H1 (cell line): ENCODE measurements around the gene TASP1. TPM values are rescaled to one million over a fixed set of nuclear protein-coding genes. Genes with fewer than 3 reads are reported as not detected.

Source experiments
- CTCF ChIA-PET: fragments of 300-600 bp; sonication (Branson Sonifier 250); formaldehyde crosslinking; loops from one replicate; lab custom pipeline; 2021; ENCODE audit not compliant: partially characterized antibody; lab: Charles Lee
- POLR2A ChIA-PET: fragments of 300-600 bp; sonication (Branson Sonifier 250); formaldehyde crosslinking; loops from one replicate; lab custom pipeline; 2021; ENCODE audit warnings: inconsistent platforms; ENCODE audit not compliant: partially characterized antibody; lab: Charles Lee
- DNase-seq, 2 experiments: peaks; one replicate each; pipeline versions ENCODE4 v3.0.0 to v3.0.0-alpha.2; 2010 to 2022; ENCODE audit warnings: low spot score in 2 of 2, low read depth in 1 of 2, mixed read lengths in 1 of 2
- FAIRE-seq: peaks from 2 replicates; lab custom pipeline; 2011; peaks lifted over from hg19 to GRCh38; lab: Jason Lieb, UNC
- H2AFZ ChIP-seq: 2 replicates; pipeline ENCODE4 v1.8.1; 2012; ENCODE audit warnings: low read length, inconsistent platforms
- H2AK5ac ChIP-seq: 2 replicates; pipeline ENCODE4 v1.6.1; 2013; ENCODE audit warnings: low read depth, low read length
- H2BK120ac ChIP-seq: replicated peaks from 2 replicates; pipeline ENCODE3; 2013; ENCODE audit warnings: low read depth, low read length, inconsistent platforms
- H2BK12ac ChIP-seq: 2 replicates; pipeline ENCODE4 v1.6.1; 2013; ENCODE audit warnings: low read depth, low read length
- H2BK15ac ChIP-seq: 2 replicates; pipeline ENCODE4 v1.6.1; 2013; ENCODE audit warnings: low read length
- H2BK20ac ChIP-seq: 2 replicates; pipeline ENCODE4 v1.6.1; 2013; ENCODE audit warnings: low read length
- H2BK5ac ChIP-seq: 2 replicates; pipeline ENCODE4 v1.6.1; 2013; ENCODE audit warnings: low read depth, low read length
- H3K14ac ChIP-seq: 2 replicates; pipeline ENCODE4 v1.6.1; 2013; ENCODE audit warnings: inconsistent platforms; ENCODE audit not compliant: insufficient read length
- H3K18ac ChIP-seq: 2 replicates; pipeline ENCODE4 v1.6.1; 2013; ENCODE audit warnings: low read length; ENCODE audit errors: extremely low read depth
- H3K23ac ChIP-seq: 2 replicates; pipeline ENCODE4 v1.6.1; 2013; ENCODE audit warnings: inconsistent platforms; ENCODE audit not compliant: insufficient read length
- H3K23me2 ChIP-seq: 2 replicates; pipeline ENCODE4 v1.6.1; 2013; ENCODE audit warnings: low read depth, low read length
- H3K27ac ChIP-seq: 2 replicates; pipeline ENCODE4 v1.6.1; 2011; ENCODE audit warnings: low read depth, low read length, inconsistent platforms
- H3K27me3 ChIP-seq, 4 experiments: replicated peaks in 1 of 4; 1 replicate in 1 of 4; 2 replicates in 3 of 4; pipeline versions ENCODE4 v1.6.1 to v1.8.1; 2011 to 2013; ENCODE audit warnings: low read length in 3 of 4, mild to moderate bottlenecking in 3 of 4, inconsistent platforms in 2 of 4, mixed read lengths in 2 of 4, moderate library complexity in 1 of 4; ENCODE audit not compliant: control insufficient read depth in 3 of 4, insufficient read depth in 3 of 4; ENCODE audit errors: extremely low read depth in 1 of 4
- H3K36me3 ChIP-seq, 4 experiments: 2 replicates each; pipeline versions ENCODE4 v1.6.1 to v1.8.1; 2011 to 2013; ENCODE audit warnings: mild to moderate bottlenecking in 4 of 4, low read length in 3 of 4, moderate library complexity in 2 of 4, control low read depth in 1 of 4, inconsistent platforms in 1 of 4; ENCODE audit not compliant: insufficient read depth in 4 of 4, control insufficient read depth in 2 of 4
- H3K4ac ChIP-seq: replicated peaks from 2 replicates; pipeline ENCODE3; 2013; ENCODE audit warnings: low read length, low read depth, mixed read lengths, inconsistent platforms; ENCODE audit not compliant: insufficient read length
- H3K4me1 ChIP-seq, 4 experiments: replicated peaks in 1 of 4; 1 replicate in 1 of 4; 2 replicates in 3 of 4; pipeline versions ENCODE4 v1.6.1 to v1.8.1; 2011 to 2013; ENCODE audit warnings: low read length in 3 of 4, inconsistent platforms in 2 of 4, mixed read lengths in 1 of 4; ENCODE audit not compliant: insufficient read depth in 4 of 4, control insufficient read depth in 3 of 4
- H3K4me2 ChIP-seq, 2 experiments: 2 replicates each; pipeline versions ENCODE4 v1.6.1 to v1.8.1; 2011 to 2013; ENCODE audit warnings: low read depth in 2 of 2, low read length in 2 of 2, control low read depth in 1 of 2, inconsistent platforms in 1 of 2, mild to moderate bottlenecking in 1 of 2; ENCODE audit not compliant: insufficient read depth in 1 of 2
- H3K4me3 ChIP-seq, 4 experiments: fragments of 200-600, 300-600 bp in 1 of 4; sonication (generic), shearing (Covaris generic), sonication (Bioruptor Twin) in 1 of 4; 2 replicates each; pipeline versions ENCODE4 v1.5.1 to v1.8.1; 2011 to 2016; ENCODE audit warnings: low read length in 4 of 4, low read depth in 3 of 4, control low read depth in 2 of 4, inconsistent platforms in 2 of 4, mild to moderate bottlenecking in 2 of 4, mixed read lengths in 1 of 4, moderate library complexity in 1 of 4; ENCODE audit not compliant: insufficient read depth in 2 of 4; ENCODE audit errors: extremely low read depth in 1 of 4
- H3K56ac ChIP-seq: replicated peaks from 2 replicates; pipeline ENCODE3; 2013; ENCODE audit warnings: low read depth, mild to moderate bottlenecking, mixed read lengths, low read length, inconsistent platforms; ENCODE audit not compliant: insufficient read length
- H3K79me1 ChIP-seq: 2 replicates; pipeline ENCODE4 v1.6.1; 2013; ENCODE audit warnings: low read depth, low read length, control low read depth
- H3K79me2 ChIP-seq, 2 experiments: 2 replicates each; pipeline versions ENCODE4 v1.6.1 to v1.8.1; 2012 to 2013; ENCODE audit warnings: low read length in 2 of 2, mild to moderate bottlenecking in 2 of 2, inconsistent platforms in 1 of 2; ENCODE audit not compliant: insufficient read depth in 2 of 2, control insufficient read depth in 1 of 2
- H3K9ac ChIP-seq, 4 experiments: replicated peaks in 1 of 4; 1 replicate in 1 of 4; 2 replicates in 3 of 4; pipeline versions ENCODE4 v1.6.1 to v1.8.1; 2011 to 2013; ENCODE audit warnings: low read depth in 3 of 4, low read length in 3 of 4, control low read depth in 2 of 4, mild to moderate bottlenecking in 2 of 4, moderate library complexity in 2 of 4, inconsistent platforms in 1 of 4; ENCODE audit errors: extremely low read depth in 1 of 4
- H3K9me3 ChIP-seq, 2 experiments: 2 replicates each; pipeline versions ENCODE4 v1.6.1 to v1.8.1; 2012 to 2013; ENCODE audit warnings: mild to moderate bottlenecking in 2 of 2, moderate library complexity in 2 of 2, control low read depth in 1 of 2, inconsistent platforms in 1 of 2, low read depth in 1 of 2, low read length in 1 of 2, mixed read lengths in 1 of 2; ENCODE audit not compliant: insufficient read depth in 2 of 2
- H4K20me1 ChIP-seq, 2 experiments: replicated peaks in 1 of 2; 2 replicates each; pipeline versions ENCODE3 to v1.8.1; 2011 to 2013; ENCODE audit warnings: inconsistent platforms in 2 of 2, low read length in 2 of 2, mild to moderate bottlenecking in 1 of 2; ENCODE audit not compliant: insufficient read depth in 2 of 2, control insufficient read depth in 1 of 2
- H4K5ac ChIP-seq: 2 replicates; pipeline ENCODE4 v1.6.1; 2013; ENCODE audit warnings: low read length, low read depth, mixed read lengths, inconsistent platforms; ENCODE audit not compliant: insufficient read length
- H4K8ac ChIP-seq: 2 replicates; pipeline ENCODE4 v1.8.0; 2013; ENCODE audit warnings: mild to moderate bottlenecking, moderate library complexity, low read length, inconsistent platforms; ENCODE audit not compliant: insufficient read depth; ENCODE audit errors: extremely low read depth
- H4K91ac ChIP-seq: replicated peaks from 2 replicates; pipeline ENCODE3; 2013; ENCODE audit warnings: low read length, mixed read lengths, inconsistent platforms; ENCODE audit not compliant: insufficient read length
- CBX8 ChIP-seq: fragments of 300-800, 300-1000 bp; sonication (generic); IDR thresholded peaks from 2 replicates; pipeline ENCODE4 v1.7.1; 2016; ENCODE audit warnings: low read depth, low read length, borderline replicate concordance
- CREB1 ChIP-seq: IDR thresholded peaks from 2 replicates; pipeline ENCODE4 v1.6.1; 2012; ENCODE audit warnings: inconsistent platforms
- EGR1 ChIP-seq: IDR thresholded peaks from 2 replicates; pipeline ENCODE4 v1.6.1; 2011; ENCODE audit warnings: low read depth, low read length, borderline replicate concordance
- WGBS, 2 experiments: shearing (Covaris generic) in 1 of 2; methylation state at CpG; one replicate each; pipeline versions ENCODE4 v1.1.6 to v1.1.7; 2013 to 2015; ENCODE audit warnings: low lambda C conversion rate in 2 of 2, mixed read lengths in 2 of 2, inconsistent platforms in 1 of 2, low coverage in 1 of 2, missing lambda C conversion rate in 1 of 2; ENCODE audit not compliant: insufficient replicate concordance in 2 of 2, insufficient coverage in 1 of 2, insufficient read length in 1 of 2; ENCODE audit errors: extremely low coverage in 1 of 2, missing lambda C conversion rate in 1 of 2; 5-methylcytosine and 5-hydroxymethylcytosine counted together
- polyA plus RNA-seq, 7 experiments: library from polyadenylated mRNA; depleted of rRNA in 3 of 7; stranded (reverse) in 5 of 7; unstranded in 2 of 7; fragments of >200 nt in 5 of 7; fragments of 200-250 nt in 2 of 7; gene quantifications; 1 replicate in 5 of 7; 2 replicates in 1 of 7; 4 replicates in 1 of 7; pipeline versions ENCODE4 v1.2.1 to v1.2.3, GENCODE V29; 2011 to 2013; ENCODE audit warnings: missing spikeins in 2 of 7, mixed read lengths in 2 of 7
- total RNA-seq: library from RNA; stranded (reverse); fragmentation: NEBNext Ultra II Directional; extraction: Animal tissue kit (Norgen Biotek cat#: 25700); gene quantifications from 2 replicates; pipeline ENCODE4 v1.2.1, GENCODE V29; 2021
- TF ChIP-seq, protein P1 (sequence below), 3 experiments: IDR thresholded peaks; 1 replicate in 2 of 3; 2 replicates in 1 of 3; pipeline versions ENCODE4 v1.5.1 to v1.6.1; 2011; ENCODE audit warnings: low read length in 3 of 3, mild to moderate bottlenecking in 3 of 3, inconsistent platforms in 2 of 3, low read depth in 1 of 3, moderate library complexity in 1 of 3; ENCODE audit not compliant: insufficient read depth in 1 of 3; ENCODE audit errors: control extremely low read depth in 1 of 3

Gene TASP1
- total and polyA plus RNA-seq, 2 of the 8 experiments (the other 6 are each of a cell fraction or from before 2014, with no cell fraction given), result 4.5 to 10.9 TPM

GRCh38 chr20:13384132-13384531 is 254.6 kb downstream of the TASP1 start:
- Histone ChIP-seq H2BK15ac (no peak overlapping the region), H3K36me3 (peaks cover 0 to 3% (median 0%) of the 10 kb centered on the region in 4 experiments; a peak in 2 of 8 replicates), H3K18ac (no peak overlapping the region), H3K79me1 (no peaks in the 10 kb centered on the region), H3K56ac (no peak overlapping the region), H4K91ac (no peak overlapping the region), H3K9me3 (peaks cover 4 to 15% of the 10 kb centered on the region in 2 experiments; a peak in 2 of 4 replicates), H3K9ac (no peak overlapping the region), H4K20me1 (no peaks in the 10 kb centered on the region), H3K27ac (no peak overlapping the region), H2AFZ (no peak overlapping the region), H2BK12ac (no peak overlapping the region), H4K5ac (no peak overlapping the region), H2BK120ac (no peak overlapping the region), H4K8ac (no peak overlapping the region), H3K14ac (no peak overlapping the region), H3K4me1 (no peaks in the 10 kb centered on the region), H3K4me3 (no peak overlapping the region), H3K4ac (no peak overlapping the region), H2BK5ac (no peak overlapping the region), H3K23ac (no peak overlapping the region), H3K23me2 (no peaks in the 10 kb centered on the region), H2AK5ac (no peak overlapping the region), H3K27me3 (no peaks in the 10 kb centered on the region), H2BK20ac (no peak overlapping the region), H3K4me2 (no peak overlapping the region), H3K79me2 (no peaks in the 10 kb centered on the region)
- WGBS, 2 experiments, result 96% methylated on average over 2 of the region's 2 CpGs; no CpG with 5 or more reads in 1 of the 2 experiments
- CTCF ChIA-PET, result interaction anchor here (0.9 kb wide), 1 partner anchor 59 kb away, joined by 5 read pairs; no protein-coding TSS in a partner anchor
- POLR2A ChIA-PET, result no interaction called here
- TF ChIP-seq EGR1 (no peak), CREB1 (no peak), CBX8 (no peak)
- TF ChIP-seq, protein P1, sequence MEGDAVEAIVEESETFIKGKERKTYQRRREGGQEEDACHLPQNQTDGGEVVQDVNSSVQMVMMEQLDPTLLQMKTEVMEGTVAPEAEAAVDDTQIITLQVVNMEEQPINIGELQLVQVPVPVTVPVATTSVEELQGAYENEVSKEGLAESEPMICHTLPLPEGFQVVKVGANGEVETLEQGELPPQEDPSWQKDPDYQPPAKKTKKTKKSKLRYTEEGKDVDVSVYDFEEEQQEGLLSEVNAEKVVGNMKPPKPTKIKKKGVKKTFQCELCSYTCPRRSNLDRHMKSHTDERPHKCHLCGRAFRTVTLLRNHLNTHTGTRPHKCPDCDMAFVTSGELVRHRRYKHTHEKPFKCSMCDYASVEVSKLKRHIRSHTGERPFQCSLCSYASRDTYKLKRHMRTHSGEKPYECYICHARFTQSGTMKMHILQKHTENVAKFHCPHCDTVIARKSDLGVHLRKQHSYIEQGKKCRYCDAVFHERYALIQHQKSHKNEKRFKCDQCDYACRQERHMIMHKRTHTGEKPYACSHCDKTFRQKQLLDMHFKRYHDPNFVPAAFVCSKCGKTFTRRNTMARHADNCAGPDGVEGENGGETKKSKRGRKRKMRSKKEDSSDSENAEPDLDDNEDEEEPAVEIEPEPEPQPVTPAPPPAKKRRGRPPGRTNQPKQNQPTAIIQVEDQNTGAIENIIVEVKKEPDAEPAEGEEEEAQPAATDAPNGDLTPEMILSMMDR (IDR thresholded peaks at IDR 0.05; ENCODE audit: control extremely low read depth in 1 of 3, insufficient read depth in 1 of 3, low read depth in 1 of 3, low read length in 3 of 3), result no peak
- FAIRE-seq (no peak), DNase-seq (no peak)
